ENCODE results near the gene ASS1.

DNA sequence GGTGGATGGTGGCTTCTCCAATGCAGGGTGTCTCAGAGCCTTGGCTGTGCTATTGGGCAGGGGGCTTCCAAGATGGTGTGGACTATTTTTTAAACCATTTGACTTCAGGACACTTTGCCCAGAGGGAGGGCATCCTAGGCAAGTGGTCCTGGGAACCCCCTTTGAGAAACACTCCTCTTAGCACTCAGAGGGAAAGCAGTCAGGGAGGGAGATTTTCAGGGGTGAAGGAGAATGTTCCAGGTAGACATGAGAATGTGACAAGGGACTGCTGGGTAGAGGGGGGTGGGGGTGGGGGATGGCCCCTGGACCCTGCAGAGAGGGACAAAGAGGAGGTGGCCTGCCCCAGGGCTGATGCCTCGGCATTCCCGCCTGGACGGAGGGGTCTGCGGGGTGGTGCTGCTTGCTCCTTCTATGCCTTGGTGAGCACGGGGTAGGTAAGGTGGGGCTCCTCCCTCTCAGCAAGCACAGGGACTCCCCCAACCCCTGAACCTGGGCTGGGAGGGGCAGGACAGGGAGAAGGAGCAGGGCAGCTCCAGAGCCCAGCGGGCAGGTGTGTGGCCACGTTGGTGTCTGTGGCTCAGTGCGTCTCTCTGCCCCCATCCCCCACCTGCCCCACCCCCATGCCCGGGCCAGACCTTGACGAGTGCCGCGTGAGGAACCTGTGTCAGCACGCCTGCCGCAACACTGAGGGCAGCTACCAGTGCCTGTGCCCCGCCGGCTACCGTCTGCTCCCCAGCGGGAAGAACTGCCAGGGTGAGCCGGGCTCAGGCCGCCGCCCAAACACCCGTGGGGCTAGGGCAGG, 13.8 kb upstream of the ASS1 start:
- no peak for TF ChIP-seq CTCF (IDR thresholded peaks at IDR 0.05)
- TF ChIP-seq POLR2A (IDR thresholded peaks at IDR 0.05), result no peak

Data from uterus (tissue), 2 donors.